Ovary (tissue), 3 donors: Measurements from ENCODE around the gene ALG6.

Experiments
- CTCF ChIP-seq, 3 donors: fragments of 450-650 bp in 2 of 3; fragments of 200-600 bp in 1 of 3; IDR thresholded peaks; one replicate each; pipeline versions ENCODE4 v1.5.1 to v1.8.0; 2016 to 2022; ENCODE audit warnings: antibody characterized with exemption in 3 of 3, mild to moderate bottlenecking in 1 of 3
- EP300 ChIP-seq: sonication (generic); formaldehyde crosslinking; IDR thresholded peaks from one replicate; pipeline ENCODE4 v1.6.1; 2017; ENCODE audit warnings: antibody characterized with exemption
- donor health status: DM: no; HTN: no; CAD: no.

DNA sequence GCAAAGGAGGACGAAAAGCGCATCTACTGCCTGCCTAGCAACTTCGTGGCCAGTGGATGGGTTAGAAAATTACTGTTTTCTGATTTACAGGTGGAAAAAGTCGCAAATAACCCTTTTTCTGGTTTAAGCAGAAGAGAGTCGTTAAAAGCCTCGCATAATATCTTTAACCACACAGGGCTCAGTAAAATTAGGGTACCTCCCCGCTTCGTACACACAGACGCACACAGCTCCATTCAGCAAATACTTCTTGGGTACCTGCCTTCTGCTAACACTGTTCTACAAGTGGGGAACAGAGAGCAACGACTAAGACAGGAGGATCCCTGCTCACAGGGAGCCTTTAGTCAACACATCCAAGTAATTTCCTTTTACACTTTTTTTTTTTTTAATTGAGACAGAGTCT is 704 bp downstream of the ALG6 start:
- TF ChIP-seq CTCF (IDR thresholded peaks at IDR 0.05): no peak
- TF ChIP-seq EP300: no peak
